Stimulated activated naive B cell treated with anti-CD40 and anti-IgM and Interleukin-4, amounts not matched to agents 10 μg/mL and 1 μg/mL and 100 μg/mL, for 72 hours (primary cell): ENCODE measurements around the gene TATDN3.
A peak's percentile ranks its signal among the peaks of the same experiment; 100 is the strongest.

Experiments
- ATAC-seq, 2 donors: fragments of 150-1000 bp; cut with Tn5 transposase; replicated peaks; 2 replicates each; pipeline ENCODE4 v1.10.0; 2021; ENCODE audit warnings: moderate library complexity in 1 of 2
- DNase-seq: peaks from one replicate; pipeline ENCODE4 v3.0.0; 2021
- H3K27ac Mint-ChIP-seq: one replicate; pipeline ENCODE4 v1.8.0; 2022; ENCODE audit warnings: mild to moderate bottlenecking, mixed read lengths
- H3K27me3 Mint-ChIP-seq, 2 donors: one replicate each; pipeline ENCODE4 v1.8.0; 2022; ENCODE audit warnings: mixed read lengths in 2 of 2
- H3K36me3 Mint-ChIP-seq, 2 donors: one replicate each; pipeline ENCODE4 v1.8.0; 2022; ENCODE audit warnings: mixed read lengths in 2 of 2, mild to moderate bottlenecking in 1 of 2
- H3K4me1 Mint-ChIP-seq, 2 donors: one replicate each; pipeline ENCODE4 v1.8.0; 2022; ENCODE audit warnings: mixed read lengths in 2 of 2, mild to moderate bottlenecking in 1 of 2
- H3K4me3 Mint-ChIP-seq, 2 donors: one replicate each; pipeline ENCODE4 v1.8.0; 2022; ENCODE audit warnings: mild to moderate bottlenecking in 2 of 2, mixed read lengths in 2 of 2, moderate library complexity in 1 of 2
- H3K9me3 Mint-ChIP-seq, 2 donors: one replicate each; pipeline ENCODE4 v1.8.0; 2022; ENCODE audit warnings: mixed read lengths in 2 of 2, mild to moderate bottlenecking in 1 of 2

The TATDN3 gene

GRCh38 chr1:212785871-212786270 is 5.8 kb upstream of the TATDN3 start:
- H3K27ac Mint-ChIP-seq = peak overlapping the region; percentile 81
- H3K27me3 Mint-ChIP-seq = no peaks in the 10 kb centered on the region
- ATAC-seq (no peak), DNase-seq (no peak)
- H3K36me3 Mint-ChIP-seq = peaks cover 12 to 27% of the 10 kb centered on the region in 2 donors
- H3K4me1 Mint-ChIP-seq = peaks cover 9 to 26% of the 10 kb centered on the region in 2 donors
- no peak overlapping the region for H3K4me3 Mint-ChIP-seq
- H3K9me3 Mint-ChIP-seq = no peaks in the 10 kb centered on the region

GRCh38 chr1:212791261-212791675 is 426 bp upstream of the TATDN3 start:
- Mint-ChIP-seq H3K27me3 (no peaks in the 10 kb centered on the region), H3K4me3 (peak overlapping the region; percentile 93 to 98), H3K27ac (peak overlapping the region; percentile 99), H3K4me1 (peaks cover 16 to 33% of the 10 kb centered on the region in 2 donors), H3K9me3 (peaks cover 5 to 9% of the 10 kb centered on the region in 2 donors), H3K36me3 (peaks cover 11 to 19% of the 10 kb centered on the region in 2 donors)
- DNase-seq (no peak), ATAC-seq (peak; percentile 42 to 52)

- Mint-ChIP-seq H3K9me3 (peaks cover 5 to 9% of the 10 kb centered on the region in 2 donors), H3K27ac (peak overlapping the region; percentile 99), H3K4me3 (peak overlapping the region; percentile 93 to 98), H3K4me1 (peaks cover 16 to 33% of the 10 kb centered on the region in 2 donors), H3K36me3 (peaks cover 11 to 18% of the 10 kb centered on the region in 2 donors), H3K27me3 (no peaks in the 10 kb centered on the region)
- ATAC-seq = no peak
- no peak for DNase-seq
Observed at GRCh38 chr1:212792396-212792908, 758 bp downstream of the TATDN3 start.

- H3K4me1 Mint-ChIP-seq = peaks cover 23 to 39% of the 10 kb centered on the region in 2 donors
- ATAC-seq (peak; percentile 90 to 91), DNase-seq (peak; percentile 47)
- peaks cover 5 to 9% of the 10 kb centered on the region in 2 donors for H3K9me3 Mint-ChIP-seq
- H3K4me3 Mint-ChIP-seq = peak overlapping the region; percentile 61 to 66
- H3K27me3 Mint-ChIP-seq = no peaks in the 10 kb centered on the region
- H3K36me3 Mint-ChIP-seq = peaks cover 17 to 27% of the 10 kb centered on the region in 2 donors
- H3K27ac Mint-ChIP-seq = peak overlapping the region; percentile 88
Observed at GRCh38 chr1:212794561-212795014, 2.9 kb downstream of the TATDN3 start.

- ATAC-seq (no peak), DNase-seq (no peak)
- H3K27ac Mint-ChIP-seq = no peak overlapping the region
- no peak overlapping the region for H3K4me3 Mint-ChIP-seq
- H3K9me3 Mint-ChIP-seq = peaks cover 5 to 9% of the 10 kb centered on the region in 2 donors
- H3K4me1 Mint-ChIP-seq = peaks cover 18 to 26% of the 10 kb centered on the region in 2 donors
- H3K27me3 Mint-ChIP-seq = no peaks in the 10 kb centered on the region
- peaks cover 28 to 40% of the 10 kb centered on the region in 2 donors for H3K36me3 Mint-ChIP-seq
Observed at GRCh38 chr1:212797681-212798080, 6.0 kb downstream of the TATDN3 start.

- Mint-ChIP-seq H3K4me1 (no peaks in the 10 kb centered on the region), H3K36me3 (peaks cover 28 to 31% of the 10 kb centered on the region in 2 donors), H3K9me3 (no peaks in the 10 kb centered on the region), H3K4me3 (no peak overlapping the region), H3K27ac (no peak overlapping the region), H3K27me3 (no peaks in the 10 kb centered on the region)
- DNase-seq (no peak), ATAC-seq (no peak)
Observed at GRCh38 chr1:212805767-212806166, 14.1 kb downstream of the TATDN3 start.

GRCh38 chr1:212814537-212815334 is 23.0 kb downstream of the TATDN3 start:
- no peak overlapping the region for H3K4me3 Mint-ChIP-seq
- H3K4me1 Mint-ChIP-seq = peaks cover 9 to 13% of the 10 kb centered on the region in 2 donors
- no peak for ATAC-seq
- no peaks in the 10 kb centered on the region for H3K27me3 Mint-ChIP-seq
- no peak for DNase-seq
- H3K27ac Mint-ChIP-seq = no peak overlapping the region
- H3K36me3 Mint-ChIP-seq = peaks cover 7 to 13% of the 10 kb centered on the region in 2 donors
- H3K9me3 Mint-ChIP-seq = no peaks in the 10 kb centered on the region

GRCh38 chr1:212816567-212817278 is 25.0 kb downstream of the TATDN3 start:
- no peak for DNase-seq
- Mint-ChIP-seq H3K36me3 (peaks cover 5 to 13% of the 10 kb centered on the region in 2 donors), H3K4me1 (peaks cover 16 to 28% of the 10 kb centered on the region in 2 donors), H3K27ac (no peak overlapping the region), H3K27me3 (no peaks in the 10 kb centered on the region), H3K9me3 (no peaks in the 10 kb centered on the region), H3K4me3 (no peak overlapping the region)
- ATAC-seq = no peak

- Mint-ChIP-seq H3K4me1 (peaks cover 20 to 37% of the 10 kb centered on the region in 2 donors), H3K27me3 (no peaks in the 10 kb centered on the region), H3K4me3 (peak overlapping the region; percentile 75 to 77), H3K9me3 (peaks cover 5 to 8% of the 10 kb centered on the region in 2 donors), H3K27ac (peak overlapping the region; percentile 77), H3K36me3 (peaks cover 15 to 18% of the 10 kb centered on the region in 2 donors)
- ATAC-seq = peak; percentile 91 to 97
- DNase-seq = peak; percentile 41
Observed at GRCh38 chr1:212819726-212820125, 28.0 kb downstream of the TATDN3 start.

GRCh38 chr1:212820969-212821368 is 29.3 kb downstream of the TATDN3 start:
- Mint-ChIP-seq H3K9me3 (peaks cover 11 to 14% of the 10 kb centered on the region in 2 donors), H3K27ac (no peak overlapping the region), H3K4me3 (no peak overlapping the region), H3K36me3 (peaks cover 18 to 21% of the 10 kb centered on the region in 2 donors), H3K4me1 (peaks cover 18 to 37% of the 10 kb centered on the region in 2 donors), H3K27me3 (no peaks in the 10 kb centered on the region)
- ATAC-seq = no peak
- no peak for DNase-seq

GRCh38 chr1:212822956-212823355 is 31.3 kb downstream of the TATDN3 start:
- Mint-ChIP-seq H3K27ac (no peak overlapping the region), H3K4me3 (no peak overlapping the region), H3K27me3 (no peaks in the 10 kb centered on the region), H3K36me3 (peaks cover 25 to 33% of the 10 kb centered on the region in 2 donors), H3K9me3 (peaks cover 18% of the 10 kb centered on the region in 2 donors), H3K4me1 (peaks cover 16 to 37% of the 10 kb centered on the region in 2 donors)
- DNase-seq = no peak
- ATAC-seq = no peak

- Mint-ChIP-seq H3K36me3 (peaks cover 25 to 34% of the 10 kb centered on the region in 2 donors), H3K4me1 (peaks cover 14 to 29% of the 10 kb centered on the region in 2 donors), H3K27me3 (no peaks in the 10 kb centered on the region), H3K9me3 (peaks cover 18% of the 10 kb centered on the region in 2 donors), H3K4me3 (no peak overlapping the region), H3K27ac (no peak overlapping the region)
- DNase-seq (no peak), ATAC-seq (no peak)
Observed at GRCh38 chr1:212824201-212824600, 32.5 kb downstream of the TATDN3 start.

- peaks cover 18% of the 10 kb centered on the region in 2 donors for H3K9me3 Mint-ChIP-seq
- peaks cover 4 to 13% of the 10 kb centered on the region in 2 donors for H3K4me1 Mint-ChIP-seq
- peaks cover 25 to 34% of the 10 kb centered on the region in 2 donors for H3K36me3 Mint-ChIP-seq
- H3K4me3 Mint-ChIP-seq = no peak overlapping the region
- DNase-seq (no peak), ATAC-seq (no peak)
- H3K27me3 Mint-ChIP-seq = no peaks in the 10 kb centered on the region
- peak overlapping the region; percentile 47 for H3K27ac Mint-ChIP-seq
Observed at GRCh38 chr1:212825798-212826452, 34.2 kb downstream of the TATDN3 start.
